K562 (cell line): Measurements from ENCODE around the gene SMC6.

Source experiments
- ARNT ChIP-seq, 2 experiments: fragments of 450-650 bp; IDR thresholded peaks; 2 replicates each; pipeline ENCODE4 v1.6.1; 2016; ENCODE audit warnings: mild to moderate bottlenecking in 1 of 2
- HDAC6 ChIP-seq: IDR thresholded peaks from 2 replicates; pipeline ENCODE4 v1.6.1; 2012; ENCODE audit warnings: low read depth, mild to moderate bottlenecking, control low read depth, inconsistent platforms, low read length, moderate library complexity
- JUND ChIP-seq, 2 experiments: IDR thresholded peaks; 2 replicates in 1 of 2; 3 replicates in 1 of 2; pipeline ENCODE4 v1.6.1; 2011; ENCODE audit warnings: borderline replicate concordance in 2 of 2, low read depth in 2 of 2, low read length in 2 of 2, improper control_type of control experiment in 1 of 2, missing biosample characterization in 1 of 2, missing genetic modification characterization in 1 of 2, missing genetic modification reagents in 1 of 2
- MXI1 ChIP-seq: IDR thresholded peaks from 2 replicates; pipeline ENCODE4 v1.6.1; 2011; ENCODE audit warnings: low read depth, mild to moderate bottlenecking, improper control_type of control experiment, low read length
- POLR2A ChIP-seq: fragments of 450-650 bp; conservative IDR thresholded peaks from 2 replicates; pipeline ENCODE4 v1.6.1; 2016
- POLR3G ChIP-seq: IDR thresholded peaks from 2 replicates; pipeline ENCODE4 v1.6.1; 2011; ENCODE audit not compliant: insufficient read length, insufficient replicate concordance; ENCODE audit errors: extremely low read depth
- PTBP1 ChIP-seq: fragments of 200-400 bp; formaldehyde crosslinking; IDR thresholded peaks from 2 replicates; pipeline ENCODE4 v1.6.1; 2017; ENCODE audit warnings: low read depth, low read length
- RBM39 ChIP-seq: fragments of 200-400 bp; formaldehyde crosslinking; optimal IDR thresholded peaks from 2 replicates; pipeline ENCODE3; 2018; ENCODE audit warnings: low read depth, low read length
- ZNF232 ChIP-seq: sonication (generic); formaldehyde crosslinking; IDR thresholded peaks from 2 replicates; pipeline ENCODE4 v1.8.0; 2022; ENCODE audit warnings: mild to moderate bottlenecking, missing genetic modification reagents
- TF ChIP-seq, protein P1 (sequence below), 3 experiments: IDR thresholded peaks in 2 of 3; conservative IDR thresholded peaks in 1 of 3; 2 replicates each; pipeline ENCODE4 v1.5.1; 2011 to 2012; ENCODE audit warnings: low read length in 3 of 3, mild to moderate bottlenecking in 3 of 3, control low read depth in 2 of 3, improper control_type of control experiment in 1 of 3, inconsistent platforms in 1 of 3, low read depth in 1 of 3, mixed read lengths in 1 of 3, moderate library complexity in 1 of 3; ENCODE audit not compliant: insufficient read depth in 2 of 3

DNA sequence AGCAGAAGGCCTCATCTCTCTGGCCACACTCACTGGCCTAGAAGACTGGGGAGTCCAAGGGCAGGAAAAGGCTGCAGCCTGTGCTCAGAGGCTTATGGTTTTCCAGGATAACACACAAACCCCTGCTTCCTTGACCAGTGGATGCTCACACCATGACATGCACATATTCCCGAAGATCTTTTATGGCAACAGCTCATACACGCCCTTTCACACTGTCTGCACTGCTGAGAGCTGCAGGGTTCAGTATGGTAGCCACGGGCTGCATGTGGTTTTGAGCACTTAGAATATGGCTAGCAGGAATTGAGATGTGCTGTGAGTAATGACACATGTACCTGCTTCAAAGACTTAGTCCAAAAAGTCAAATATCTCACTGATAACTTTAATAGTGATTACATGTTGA is 117.4 kb downstream of the SMC6 start:
- TF ChIP-seq, protein P1, sequence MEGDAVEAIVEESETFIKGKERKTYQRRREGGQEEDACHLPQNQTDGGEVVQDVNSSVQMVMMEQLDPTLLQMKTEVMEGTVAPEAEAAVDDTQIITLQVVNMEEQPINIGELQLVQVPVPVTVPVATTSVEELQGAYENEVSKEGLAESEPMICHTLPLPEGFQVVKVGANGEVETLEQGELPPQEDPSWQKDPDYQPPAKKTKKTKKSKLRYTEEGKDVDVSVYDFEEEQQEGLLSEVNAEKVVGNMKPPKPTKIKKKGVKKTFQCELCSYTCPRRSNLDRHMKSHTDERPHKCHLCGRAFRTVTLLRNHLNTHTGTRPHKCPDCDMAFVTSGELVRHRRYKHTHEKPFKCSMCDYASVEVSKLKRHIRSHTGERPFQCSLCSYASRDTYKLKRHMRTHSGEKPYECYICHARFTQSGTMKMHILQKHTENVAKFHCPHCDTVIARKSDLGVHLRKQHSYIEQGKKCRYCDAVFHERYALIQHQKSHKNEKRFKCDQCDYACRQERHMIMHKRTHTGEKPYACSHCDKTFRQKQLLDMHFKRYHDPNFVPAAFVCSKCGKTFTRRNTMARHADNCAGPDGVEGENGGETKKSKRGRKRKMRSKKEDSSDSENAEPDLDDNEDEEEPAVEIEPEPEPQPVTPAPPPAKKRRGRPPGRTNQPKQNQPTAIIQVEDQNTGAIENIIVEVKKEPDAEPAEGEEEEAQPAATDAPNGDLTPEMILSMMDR (IDR thresholded peaks at IDR 0.05 in 2 of 3, conservative IDR thresholded peaks at IDR 0.05 in 1 of 3; ENCODE audit: insufficient read depth in 2 of 3, low read depth in 1 of 3, low read length in 3 of 3): no peak
- TF ChIP-seq MXI1 (no peak), ZNF232 (CRISPR knock-in tag) (no peak), RBM39 (no peak), PTBP1 (no peak), JUND (IDR thresholded peaks at IDR 0.05; ENCODE audit: borderline replicate concordance, low read depth, low read length) (no peak), JUND (tag; IDR thresholded peaks at IDR 0.05; ENCODE audit: borderline replicate concordance, low read depth, low read length) (no peak), HDAC6 (no peak), ARNT (IDR thresholded peaks at IDR 0.05) (no peak), POLR2A (no peak), POLR3G (no peak)
